Measurements from ENCODE around the gene UBE2J2.
A peak's percentile ranks its signal among the peaks of the same experiment; 100 is the strongest.

The UBE2J2 gene

DNA sequence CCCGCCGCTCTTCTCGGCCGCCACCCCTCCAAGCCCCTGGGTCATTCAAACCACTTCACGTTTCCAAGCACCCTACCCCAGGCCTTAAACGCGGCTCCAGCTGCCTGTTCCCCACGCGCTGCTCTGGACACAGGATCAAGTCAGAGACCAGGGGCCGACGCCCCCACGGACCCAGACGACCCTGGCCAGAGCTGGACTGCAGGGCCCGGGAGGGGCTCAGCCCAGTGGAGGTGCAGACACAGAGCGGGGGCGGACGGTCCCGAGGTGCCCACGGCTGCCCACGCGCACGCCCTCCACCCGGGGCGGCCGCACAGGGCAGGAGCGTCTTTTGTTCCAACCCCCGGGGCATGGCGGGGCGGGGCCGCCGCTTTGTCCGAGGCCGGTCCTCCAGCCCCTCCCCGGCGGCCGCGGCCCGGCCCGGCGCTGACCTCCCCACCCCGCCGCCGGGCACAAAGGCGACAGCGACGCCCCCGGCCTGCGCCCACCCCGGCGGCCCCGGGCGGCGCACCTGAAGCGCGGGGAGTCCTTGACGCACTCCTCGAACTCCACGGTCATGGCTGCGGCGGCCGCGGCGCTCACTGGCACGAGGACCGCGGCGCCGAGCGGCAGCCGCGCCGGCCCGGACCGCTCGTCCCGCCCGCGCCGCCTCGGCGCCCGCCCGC lies 33.7 kb upstream of the UBE2J2 start:
- peak overlapping the region; percentile 90 for H3K4me3 ChIP-seq (ENCODE audit: low read depth, low read length)
- H3K27me3 ChIP-seq = no peaks in the 10 kb centered on the region
- H3K9me3 ChIP-seq = no peaks in the 10 kb centered on the region
- DNase-seq = no peak
- peaks cover 30% of the 10 kb centered on the region for H3K36me3 ChIP-seq
- TF ChIP-seq, protein P1, sequence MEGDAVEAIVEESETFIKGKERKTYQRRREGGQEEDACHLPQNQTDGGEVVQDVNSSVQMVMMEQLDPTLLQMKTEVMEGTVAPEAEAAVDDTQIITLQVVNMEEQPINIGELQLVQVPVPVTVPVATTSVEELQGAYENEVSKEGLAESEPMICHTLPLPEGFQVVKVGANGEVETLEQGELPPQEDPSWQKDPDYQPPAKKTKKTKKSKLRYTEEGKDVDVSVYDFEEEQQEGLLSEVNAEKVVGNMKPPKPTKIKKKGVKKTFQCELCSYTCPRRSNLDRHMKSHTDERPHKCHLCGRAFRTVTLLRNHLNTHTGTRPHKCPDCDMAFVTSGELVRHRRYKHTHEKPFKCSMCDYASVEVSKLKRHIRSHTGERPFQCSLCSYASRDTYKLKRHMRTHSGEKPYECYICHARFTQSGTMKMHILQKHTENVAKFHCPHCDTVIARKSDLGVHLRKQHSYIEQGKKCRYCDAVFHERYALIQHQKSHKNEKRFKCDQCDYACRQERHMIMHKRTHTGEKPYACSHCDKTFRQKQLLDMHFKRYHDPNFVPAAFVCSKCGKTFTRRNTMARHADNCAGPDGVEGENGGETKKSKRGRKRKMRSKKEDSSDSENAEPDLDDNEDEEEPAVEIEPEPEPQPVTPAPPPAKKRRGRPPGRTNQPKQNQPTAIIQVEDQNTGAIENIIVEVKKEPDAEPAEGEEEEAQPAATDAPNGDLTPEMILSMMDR (IDR thresholded peaks at IDR 0.05; ENCODE audit: low read depth, low read length) = no peak
- H3K4me1 ChIP-seq = peaks cover 9% of the 10 kb centered on the region

DNA sequence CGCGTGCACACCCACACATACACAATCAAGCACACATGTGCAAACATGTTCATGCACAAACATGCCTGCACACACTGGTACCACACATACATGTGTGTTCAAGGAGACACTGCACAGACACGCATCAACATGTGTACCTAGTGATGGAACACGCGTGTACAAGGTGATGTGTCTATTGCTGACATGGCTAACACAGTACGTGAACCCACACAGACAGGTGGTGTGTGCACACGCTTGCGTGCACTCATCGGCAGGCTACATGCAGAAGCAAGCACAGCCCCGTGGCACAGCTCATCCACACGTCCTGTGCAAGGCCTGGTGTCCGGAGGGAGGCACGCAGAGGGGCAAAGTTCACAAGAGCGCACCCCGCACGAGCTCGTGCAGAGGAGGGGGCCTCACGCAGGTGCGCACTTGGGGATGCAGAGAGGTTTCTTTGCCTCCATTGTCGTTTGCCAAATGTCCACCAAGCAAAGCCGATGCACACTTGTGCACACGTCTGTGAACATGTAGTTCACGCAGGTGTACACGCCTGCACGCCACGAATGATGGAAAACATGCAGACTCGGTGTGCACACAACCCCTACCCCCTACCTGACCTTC lies 33.1 kb upstream of the UBE2J2 start:
- no peak for DNase-seq
- peaks cover 30% of the 10 kb centered on the region for H3K36me3 ChIP-seq
- H3K9me3 ChIP-seq = no peaks in the 10 kb centered on the region
- peak overlapping the region; percentile 90 for H3K4me3 ChIP-seq (ENCODE audit: low read depth, low read length)
- H3K27me3 ChIP-seq = no peaks in the 10 kb centered on the region
- TF ChIP-seq, protein P1 (IDR thresholded peaks at IDR 0.05; ENCODE audit: low read depth, low read length) = no peak
- peaks cover 9% of the 10 kb centered on the region for H3K4me1 ChIP-seq

DNA sequence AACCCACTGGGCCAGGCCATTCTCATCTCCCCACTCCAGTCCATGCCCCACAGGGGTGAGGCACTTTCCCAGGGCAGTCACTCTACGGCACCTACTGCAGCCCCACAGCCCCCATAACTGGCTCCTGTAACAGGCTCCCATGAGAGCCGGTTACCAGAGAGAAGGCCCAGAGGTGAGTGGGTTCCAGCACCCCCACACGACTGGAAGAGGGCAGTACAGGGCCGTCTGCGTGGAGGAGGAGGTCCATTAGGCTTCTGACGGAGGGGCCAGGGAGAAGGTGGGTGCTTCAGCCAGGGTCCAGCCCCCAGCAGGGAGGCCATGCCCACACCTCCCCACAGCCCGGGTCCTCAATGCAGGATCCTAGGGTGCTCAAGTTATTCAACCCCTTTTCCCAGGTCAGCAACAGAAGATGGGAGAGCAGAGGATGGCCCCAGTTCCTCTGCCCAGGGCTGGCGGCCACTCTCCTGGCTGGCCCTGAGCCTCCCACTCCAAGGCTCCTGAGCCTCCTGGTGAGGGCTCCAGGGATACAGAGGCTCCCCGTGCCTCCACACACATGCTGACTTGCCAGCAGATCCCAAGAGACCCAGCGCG lies 32.5 kb upstream of the UBE2J2 start:
- DNase-seq = peak; percentile 76
- H3K4me1 ChIP-seq = peaks cover 9% of the 10 kb centered on the region
- TF ChIP-seq, protein P1 (IDR thresholded peaks at IDR 0.05; ENCODE audit: low read depth, low read length) = peak; percentile 46

DNA sequence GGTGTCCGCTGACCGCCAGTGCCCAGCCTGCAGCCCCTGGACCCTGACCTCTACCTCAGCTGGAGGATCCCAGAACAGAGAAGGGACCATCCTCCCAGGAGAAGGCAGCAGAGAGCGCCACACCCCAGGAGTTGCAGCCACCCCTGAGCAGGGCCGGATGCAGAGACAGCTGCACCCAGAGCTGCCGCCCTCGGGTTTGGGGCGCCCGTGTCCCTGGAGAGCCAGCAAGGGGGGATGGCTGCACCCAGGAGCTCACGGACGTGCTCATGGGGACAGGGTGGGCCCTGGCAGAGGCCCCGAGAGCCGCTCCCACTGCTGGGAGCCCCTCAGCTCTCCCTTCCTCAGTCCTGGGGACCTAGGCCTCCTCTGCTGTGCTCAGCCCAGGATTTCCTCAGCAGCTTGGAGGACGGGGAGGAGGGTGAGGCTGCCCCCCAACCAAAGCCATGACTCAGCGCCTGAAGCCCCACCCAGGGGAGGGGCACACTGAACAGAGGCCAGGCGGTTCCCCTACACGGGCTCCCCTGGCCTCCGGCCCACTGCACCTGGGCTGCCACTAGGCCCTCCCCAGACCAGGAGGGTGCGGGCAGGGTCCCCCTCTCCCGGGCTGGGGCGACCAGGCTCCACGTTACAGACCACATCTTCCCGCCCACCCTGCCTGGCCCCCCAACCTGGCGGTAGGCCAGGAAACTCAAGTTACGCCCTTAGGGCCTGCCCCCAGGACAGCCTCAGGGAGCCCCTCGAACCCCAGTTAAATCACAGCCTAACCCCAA lies 31.8 kb upstream of the UBE2J2 start:
- peak overlapping the region; percentile 90 for H3K4me3 ChIP-seq (ENCODE audit: low read depth, low read length)
- TF ChIP-seq, protein P1 (IDR thresholded peaks at IDR 0.05; ENCODE audit: low read depth, low read length) = peak; percentile 17; the same call in 1 of the 2 replicates
- H3K27me3 ChIP-seq = no peaks in the 10 kb centered on the region
- H3K9me3 ChIP-seq = no peaks in the 10 kb centered on the region
- DNase-seq = peak; percentile 79
- peaks cover 9% of the 10 kb centered on the region for H3K4me1 ChIP-seq
- peaks cover 25% of the 10 kb centered on the region for H3K36me3 ChIP-seq

More for the DNA sequence above, 32.5 kb upstream of the UBE2J2 start:
- Histone ChIP-seq H3K36me3 (peaks cover 27% of the 10 kb centered on the region), H3K27me3 (no peaks in the 10 kb centered on the region), H3K9me3 (no peaks in the 10 kb centered on the region), H3K4me3 (ENCODE audit: low read depth, low read length) (peak overlapping the region; percentile 90)

DNA sequence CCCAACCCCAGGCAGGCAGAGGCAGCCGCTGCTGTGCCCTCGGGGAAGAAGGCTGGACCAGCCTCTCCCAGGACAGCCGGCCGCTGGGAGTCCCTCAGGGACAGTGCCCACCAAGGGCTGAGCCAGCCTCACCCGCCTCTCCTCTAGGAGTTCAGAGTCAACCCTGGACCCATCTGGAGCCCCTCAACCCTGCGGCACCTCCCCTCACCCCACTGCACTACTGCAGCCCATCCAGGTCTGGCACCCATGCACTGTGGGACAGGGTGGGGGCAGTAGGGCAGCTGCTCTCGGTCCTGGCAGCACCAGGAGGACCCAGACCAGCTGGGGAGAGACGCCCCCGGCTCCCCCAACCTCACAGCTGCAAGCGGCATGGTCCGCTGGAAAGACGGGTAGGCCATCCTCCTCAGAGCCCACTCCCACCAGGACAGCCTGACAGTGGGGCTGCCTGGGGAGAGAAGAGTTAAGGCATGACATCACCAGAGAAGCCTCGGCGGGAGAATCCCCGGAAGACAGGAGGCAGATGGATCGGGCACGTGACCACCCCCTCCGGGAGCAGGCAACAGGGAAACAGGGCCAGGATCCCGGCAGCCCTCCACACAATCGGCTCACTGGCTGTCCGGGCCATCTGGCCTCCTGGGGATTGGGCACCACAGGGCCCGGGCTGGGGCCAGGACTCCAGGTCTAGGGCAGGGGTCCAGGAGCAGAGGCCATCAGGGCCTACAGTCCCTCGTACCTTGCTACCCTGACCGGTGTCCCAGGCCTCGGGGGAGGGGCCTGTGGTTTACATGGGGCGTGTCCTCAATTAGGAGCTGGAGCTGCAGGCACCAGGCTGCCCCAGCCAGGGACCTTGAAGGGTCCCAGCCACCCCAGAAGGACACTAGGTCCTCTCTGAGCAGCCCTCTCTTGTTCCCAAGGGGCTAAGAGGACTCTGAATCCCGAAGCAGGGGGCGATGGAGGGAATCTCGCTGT lies 31.0 kb upstream of the UBE2J2 start:
- Histone ChIP-seq H3K4me3 (ENCODE audit: low read depth, low read length) (peak overlapping the region; percentile 90), H3K4me1 (peaks cover 10% of the 10 kb centered on the region), H3K36me3 (peaks cover 22% of the 10 kb centered on the region), H3K27me3 (no peaks in the 10 kb centered on the region), H3K9me3 (no peaks in the 10 kb centered on the region)
- peak; percentile 97 for DNase-seq
- TF ChIP-seq, protein P1 (IDR thresholded peaks at IDR 0.05; ENCODE audit: low read depth, low read length) = no peak

Data from BE2C (cell line).